ENCODE results near the gene FAM110D. TPM values are rescaled to one million over a fixed set of nuclear protein-coding genes. Genes with fewer than 3 reads are reported as not detected.

The FAM110D gene
- total and polyA plus RNA-seq, 3 donors from 2014 or later, result 1.3 to 3.2 (median 1.8) TPM

- no peaks in the 10 kb centered on the region for H3K9me3 ChIP-seq
- H3K36me3 ChIP-seq (ENCODE audit: low read depth, missing control alignments), result no peaks in the 10 kb centered on the region
- H3K27ac ChIP-seq, result no peak overlapping the region
- WGBS, 2 donors, result 38 to 50% methylated on average over 18 to 19 of the region's 19 CpGs
- H3K4me3 ChIP-seq, result no peak overlapping the region
- intact Hi-C loops (cut with DNase I; ENCODE audit: low total_unique reads), result loop anchor here (10.0 kb wide), 2 partner anchors 110 to 250 kb away; no protein-coding TSS in a partner anchor
- peak; percentile 90 for DNase-seq
- no peaks in the 10 kb centered on the region for H3K27me3 ChIP-seq
- no peaks in the 10 kb centered on the region for H3K4me1 ChIP-seq
- TF ChIP-seq POLR2A (IDR thresholded peaks at IDR 0.05) (no peak), CTCF (IDR thresholded peaks at IDR 0.05) (peak; percentile 65 to 72 (median 65))
Observed at GRCh38 chr1:26145041-26145959, 13.6 kb upstream of the FAM110D start.

- Histone ChIP-seq H3K27me3 (no peaks in the 10 kb centered on the region), H3K9me3 (no peaks in the 10 kb centered on the region), H3K4me3 (no peak overlapping the region), H3K4me1 (no peaks in the 10 kb centered on the region), H3K36me3 (ENCODE audit: low read depth, missing control alignments) (no peaks in the 10 kb centered on the region), H3K27ac (no peak overlapping the region)
- TF ChIP-seq CTCF (IDR thresholded peaks at IDR 0.05), result no peak
- TF ChIP-seq POLR2A (IDR thresholded peaks at IDR 0.05), result no peak
- no peak for DNase-seq
- WGBS, 2 donors, result 61 to 62% methylated on average over 2 to 6 of the region's 6 CpGs
- intact Hi-C loops (cut with DNase I; ENCODE audit: low total_unique reads), result loop anchor here (10.0 kb wide), 2 partner anchors 111 to 251 kb away; no protein-coding TSS in a partner anchor
Observed at GRCh38 chr1:26145960-26146294, 13.0 kb upstream of the FAM110D start.

DNA sequence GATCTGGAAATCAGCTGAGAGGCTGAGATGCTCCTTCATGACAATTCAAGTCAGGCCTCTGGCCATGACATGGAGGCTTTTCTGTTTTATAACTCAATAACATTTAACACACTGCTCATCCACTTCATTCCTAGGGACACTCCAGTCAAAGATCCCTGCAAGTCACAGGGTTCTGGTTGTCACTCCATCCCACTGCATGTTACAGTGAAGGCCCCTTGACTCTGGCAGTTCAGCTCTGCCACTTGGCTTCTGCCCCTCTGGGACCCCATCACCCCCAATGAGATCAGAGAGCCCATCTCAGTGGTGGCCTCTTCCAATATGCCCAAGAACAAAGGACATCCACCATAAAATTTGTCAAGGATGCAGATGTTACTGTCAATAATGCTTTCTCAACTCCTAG is 10.0 kb upstream of the FAM110D start:
- H3K4me3 ChIP-seq, result no peak overlapping the region
- DNase-seq, result no peak
- H3K27me3 ChIP-seq, result no peaks in the 10 kb centered on the region
- TF ChIP-seq CTCF (IDR thresholded peaks at IDR 0.05), result no peak
- no peak for TF ChIP-seq POLR2A (IDR thresholded peaks at IDR 0.05)
- intact Hi-C loops (cut with DNase I; ENCODE audit: low total_unique reads), result loop anchor here (10.0 kb wide), 2 partner anchors 114 to 254 kb away; no protein-coding TSS in a partner anchor
- no peaks in the 10 kb centered on the region for H3K4me1 ChIP-seq
- H3K9me3 ChIP-seq, result no peaks in the 10 kb centered on the region
- no peaks in the 10 kb centered on the region for H3K36me3 ChIP-seq (ENCODE audit: low read depth, missing control alignments)
- H3K27ac ChIP-seq, result no peak overlapping the region

- Histone ChIP-seq H3K27me3 (no peaks in the 10 kb centered on the region), H3K4me1 (no peaks in the 10 kb centered on the region), H3K9me3 (no peaks in the 10 kb centered on the region), H3K4me3 (no peak overlapping the region), H3K36me3 (ENCODE audit: low read depth, missing control alignments) (no peaks in the 10 kb centered on the region), H3K27ac (no peak overlapping the region)
- TF ChIP-seq CTCF (IDR thresholded peaks at IDR 0.05), result no peak
- TF ChIP-seq POLR2A (IDR thresholded peaks at IDR 0.05), result no peak
- intact Hi-C loops (cut with DNase I; ENCODE audit: low total_unique reads), result no loop called here
- 61 to 70% methylated on average over 5 of the region's 5 CpGs for WGBS, 2 donors
- no peak for DNase-seq
Observed at GRCh38 chr1:26153966-26154532, 4.8 kb upstream of the FAM110D start.
